HL-60/S4 treated with phorbol 12-myristate 13-acetate at 8.2 ng/mL for 4 days and 3 days (cell line): ENCODE measurements around the gene PPP1R12C.
"Not testable (repeated sequence)": the region's sequence is repeated elsewhere in the genome, so short reads cannot be mapped to it uniquely, and the experiment has no call there.

Source experiments
- in situ Hi-C: fragments of 300-500 bp; cut with MboI; formaldehyde crosslinking; loops from 2 replicates; pipeline ENCODE4 v1.15.0; 2022; ENCODE audit warnings: low sequenced_read_pairs

The PPP1R12C gene

GRCh38 chr19:55116859-55117662 is at the start of gene PPP1R12C:
TSS of gene PPP1R12C (minus strand) at chr19:55117637. CDS start at chr19:55117543, 94 bp downstream.
- in situ Hi-C loops = no loop called here

GRCh38 chr19:55166530-55167268 is 49.3 kb upstream of the PPP1R12C start, which contains the start of gene DNAAF3:
TSS of gene DNAAF3 (minus strand) at chr19:55166613. CDS start at chr19:55166413, 200 bp downstream.
- in situ Hi-C loops = no loop called here

GRCh38 chr19:55165952-55166529 is 48.6 kb upstream of the PPP1R12C start:
- in situ Hi-C loops = no loop called here

GRCh38 chr19:55161571-55162322 is 44.3 kb upstream of the PPP1R12C start:
- in situ Hi-C loops = no loop called here

GRCh38 chr19:55160986-55161365 is 43.5 kb upstream of the PPP1R12C start:
- in situ Hi-C loops = no loop called here

GRCh38 chr19:55160128-55160985 is 42.9 kb upstream of the PPP1R12C start:
- in situ Hi-C loops = no loop called here

GRCh38 chr19:55158848-55159749 is 41.7 kb upstream of the PPP1R12C start:
- in situ Hi-C loops = no loop called here

- in situ Hi-C loops = no loop called here
These were observed 41.0 kb upstream of the PPP1R12C start for GRCh38 chr19:55158423-55158822.

GRCh38 chr19:55157064-55157908 is 39.8 kb upstream of the PPP1R12C start, which contains the start of gene TNNI3:
TSS of gene TNNI3 (minus strand) at chr19:55157732. CDS start at chr19:55157589, 143 bp downstream.
- in situ Hi-C loops = no loop called here

GRCh38 chr19:55156202-55157063 is 39.0 kb upstream of the PPP1R12C start:
- in situ Hi-C loops = no loop called here

- in situ Hi-C loops = not testable (repeated sequence)
These were observed 38.3 kb upstream of the PPP1R12C start for GRCh38 chr19:55155784-55156183.

GRCh38 chr19:55153652-55154264 is 36.3 kb upstream of the PPP1R12C start:
- in situ Hi-C loops = no loop called here

GRCh38 chr19:55152017-55152416 is 34.6 kb upstream of the PPP1R12C start:
- in situ Hi-C loops = no loop called here

- in situ Hi-C loops = no loop called here
These were observed 31.9 kb upstream of the PPP1R12C start, which contains the start of gene TNNT1 for GRCh38 chr19:55149078-55150003. TSS of gene TNNT1 (minus strand) at chr19:55149206. CDS start at chr19:55147157, 2,049 bp downstream.

GRCh38 chr19:55147545-55148251 is 30.3 kb upstream of the PPP1R12C start:
- in situ Hi-C loops = no loop called here
